Measurements from ENCODE around the gene IFT27. TPM values are rescaled to one million over a fixed set of nuclear protein-coding genes. Genes with fewer than 3 reads are reported as not detected.
A peak's percentile ranks its signal among the peaks of the same experiment; 100 is the strongest.

Gene IFT27
- total RNA-seq (2012; rRNA removed), result 14.5 and 18.3 TPM in 2 replicates
- 26.9 and 27.0 TPM in 2 replicates for polyA plus RNA-seq (2012; rRNA removed)
- 19.5 and 23.4 TPM in 2 replicates for polyA plus RNA-seq (2012; cell fraction: cytosol; rRNA removed)
- 91.4 and 200 TPM in 2 replicates for polyA plus RNA-seq (2012; cell fraction: nucleus; rRNA removed; ENCODE audit: low replicate concordance)
- percentile 58 among the genes with signal in this experiment for Bru-seq, nascent RNA
- BruChase-seq, experiment 1, labeled RNA remaining after a 6-hour chase, result percentile 82 among the genes with signal in this experiment
- percentile 78 among the genes with signal in this experiment for BruChase-seq, experiment 2, labeled RNA remaining after a 2-hour chase
- long read RNA-seq, transcript IFT27-205 (7 exons, 1,095 nt), result major isoform, 21 of 64 reads
- long read RNA-seq, partial matches to known transcripts, result 11 of 64 reads
- long read RNA-seq, other reads (novel, unspliced or antisense), result 31 of 64 reads

GRCh38 chr22:36775964-36776669 is at the start of gene IFT27:
TSS of gene IFT27 (minus strand) at chr22:36776119. CDS start at chr22:36775707, 412 bp downstream.
- 1% methylated on average over 25 of the region's 43 CpGs; no CpG with 5 or more reads in 1 of the 2 experiments for WGBS, 2 experiments (ENCODE audit: extremely low coverage in 2 of 2, insufficient read length in 1 of 2)

More at GRCh38 chr22:36775964-36776669, at the start of gene IFT27:
- peak within 1 kb of the TSS; percentile 10; the same call in 1 of the 2 replicates for H2AK5ac ChIP-seq (ENCODE audit: low read depth, low read length)
- no TSS peak for BruUV-seq (replicated peaks)
- H3K4ac ChIP-seq (ENCODE audit: low read depth, low read length), result peak within 1 kb of the TSS; percentile 68
- H3K36me3 ChIP-seq (ENCODE audit: control insufficient read depth, insufficient read depth, low read length), result 0 out of 2 replicates have a peak, but pooled peaks cover 2% of the 10 kb centered on the region
- ChIA-PET CTCF (interaction anchor here (1.1 to 1.6 kb wide), 2 partner anchors 19 to 20 kb away, joined by 3 to 4 read pairs; no protein-coding TSS in a partner anchor), POLR2A (ENCODE audit: unreplicated experiment) (interaction anchor here (0.5 to 1.0 kb wide), 2 partner anchors 8 to 238 kb away, joined by 3 to 4 read pairs; no protein-coding TSS in a partner anchor)
- no peak within 1 kb of the TSS for H3K56ac ChIP-seq (ENCODE audit: extremely low read depth, insufficient read depth, low read length)
- peaks cover 4% of the 10 kb centered on the region for H3K4me1 ChIP-seq (ENCODE audit: control insufficient read depth, insufficient read depth, low read length)
- peak within 1 kb of the TSS; percentile 75 for H2AK9ac ChIP-seq (replicated peaks; ENCODE audit: low read depth, low read length, poor library complexity)
- peak within 1 kb of the TSS; percentile 95 for H3K4me2 ChIP-seq (ENCODE audit: low read depth, low read length)
- DNase-seq (peak; percentile 100), ATAC-seq (ENCODE audit: low read depth) (peak; percentile 96)
- peak within 1 kb of the TSS; percentile 78 for H3K14ac ChIP-seq (replicated peaks; ENCODE audit: low read depth, low read length)
- dilution Hi-C loops (cut with HindIII; ENCODE audit: low sequenced_read_pairs, unreplicated experiment) (no loop called here), intact Hi-C loops (cut with micrococcal nuclease) (no loop called here), in situ Hi-C loops (cut with MboI; ENCODE audit: low sequenced_read_pairs) (loop anchor here (10.0 kb wide), 1 partner anchor 231 kb away; no protein-coding TSS in a partner anchor)
- 0 out of 2 replicates have a peak, but pooled peaks cover 3% of the 10 kb centered on the region for H3K9me1 ChIP-seq (ENCODE audit: insufficient read depth, low read length)
- H3K79me1 ChIP-seq (ENCODE audit: low read depth in 1 of 2, low read length in 2 of 2), result peaks cover 12 to 15% of the 10 kb centered on the region in 2 experiments; a peak in 3 of 4 replicates
- no peaks in the 10 kb centered on the region for H3K9me3 ChIP-seq (ENCODE audit: control insufficient read depth, insufficient read depth, low read length)
- 0 out of 2 replicates have a peak within 1 kb of the TSS, but pooled peaks have one; percentile 23 for H4K91ac ChIP-seq (ENCODE audit: insufficient read depth, low read depth, low read length)
- H4K20me1 ChIP-seq (ENCODE audit: insufficient read depth, low read length), result no peaks in the 10 kb centered on the region
- H2BK15ac ChIP-seq (ENCODE audit: low read depth, low read length), result no peak within 1 kb of the TSS
- peak within 1 kb of the TSS; percentile 1; the same call in 1 of the 2 replicates for H3K18ac ChIP-seq (ENCODE audit: low read depth, low read length)
- peak within 1 kb of the TSS; percentile 58 for H4K5ac ChIP-seq (ENCODE audit: low read depth, low read length)
- H2AFZ ChIP-seq (replicated peaks; ENCODE audit: low read length, poor library complexity), result peak within 1 kb of the TSS; percentile 93
- peak within 1 kb of the TSS; percentile 86 for H3K23ac ChIP-seq (ENCODE audit: low read depth, low read length)
- H3K9ac ChIP-seq (ENCODE audit: low read depth, low read length), result peak within 1 kb of the TSS; percentile 56
- no peak within 1 kb of the TSS for H2BK120ac ChIP-seq (ENCODE audit: low read depth, low read length)
- H2BK20ac ChIP-seq (ENCODE audit: low read depth, low read length), result no peak within 1 kb of the TSS
- TF ChIP-seq POLR2A (IDR thresholded peaks at IDR 0.05; ENCODE audit: low read depth, low read length), result peak; percentile 46; the same call in 1 of the 2 replicates
- TF ChIP-seq RFX5 (IDR thresholded peaks at IDR 0.05; ENCODE audit: low read depth, low read length), result no peak
- TF ChIP-seq NFE2L2 (IDR thresholded peaks at IDR 0.05; ENCODE audit: low read depth, low read length), result no peak
- TF ChIP-seq FOS (IDR thresholded peaks at IDR 0.05; ENCODE audit: low read depth, low read length), result peak; percentile 75
- no peak for TF ChIP-seq RCOR1 (IDR thresholded peaks at IDR 0.05; ENCODE audit: insufficient replicate concordance, low read length)
- peak; percentile 30; the same call in 1 of the 2 replicates for TF ChIP-seq MAZ (IDR thresholded peaks at IDR 0.05; ENCODE audit: borderline replicate concordance, low read depth, low read length)
- TF ChIP-seq CTCF (conservative IDR thresholded peaks at IDR 0.05; ENCODE audit: low read depth, low read length), result no peak
- TF ChIP-seq BHLHE40 (IDR thresholded peaks at IDR 0.05; ENCODE audit: low read depth, low read length), result peak; percentile 59
- no peak within 1 kb of the TSS for H2BK5ac ChIP-seq (ENCODE audit: low read depth, low read length, poor library complexity, severe bottlenecking)
- no peaks in the 10 kb centered on the region for H3K27me3 ChIP-seq (ENCODE audit: control insufficient read depth, insufficient read depth, low read length)
- peak within 1 kb of the TSS; percentile 56 for H3K4me3 ChIP-seq (ENCODE audit: insufficient read depth, low read depth, low read length)
- H3K27ac ChIP-seq (ENCODE audit: insufficient read depth, low read length), result peak within 1 kb of the TSS; percentile 31
- peak within 1 kb of the TSS; percentile 77 to 90 for H4K8ac ChIP-seq (ENCODE audit: low read depth in 2 of 2, low read length in 2 of 2)

Data from IMR-90 (cell line).